ENCODE data around the gene ZNF45.

DNA sequence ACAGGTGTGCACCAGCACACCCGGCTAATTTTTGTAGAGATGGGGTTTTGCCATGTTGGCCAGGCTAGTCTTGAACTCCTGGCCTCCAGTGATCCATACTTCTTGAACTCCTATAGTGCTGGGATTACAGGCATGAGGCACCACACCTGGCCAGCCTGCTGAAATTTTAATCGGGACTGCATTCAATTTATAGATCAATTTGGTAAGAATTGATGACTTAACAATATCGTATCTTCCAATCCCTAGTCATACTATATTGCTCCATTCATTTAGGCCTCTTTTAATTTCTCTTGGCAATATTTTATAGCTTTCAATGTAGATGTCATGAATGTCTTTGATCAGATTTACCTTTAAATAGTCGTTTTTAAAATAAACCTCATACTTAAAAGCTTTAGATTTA, 5.6 kb upstream of the ZNF45 start:
- TF ChIP-seq JUN (IDR thresholded peaks at IDR 0.05; ENCODE audit: borderline replicate concordance, insufficient read depth, insufficient read length, low read depth) (no peak), EZH2 (IDR thresholded peaks at IDR 0.05; ENCODE audit: borderline replicate concordance, low read depth, low read length, severe bottlenecking) (no peak), CTCF (IDR thresholded peaks at IDR 0.05; ENCODE audit: extremely low read depth in 1 of 2, insufficient read depth in 1 of 2, low read depth in 1 of 2, low read length in 2 of 2) (no peak), POLR2AphosphoS5 (IDR thresholded peaks at IDR 0.05; ENCODE audit: insufficient read depth, low read depth, low read length) (no peak), POLR2A (IDR thresholded peaks at IDR 0.05; ENCODE audit: low read depth, low read length) (no peak)
- TF ChIP-seq, protein P1, sequence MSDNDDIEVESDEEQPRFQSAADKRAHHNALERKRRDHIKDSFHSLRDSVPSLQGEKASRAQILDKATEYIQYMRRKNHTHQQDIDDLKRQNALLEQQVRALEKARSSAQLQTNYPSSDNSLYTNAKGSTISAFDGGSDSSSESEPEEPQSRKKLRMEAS (IDR thresholded peaks at IDR 0.05; ENCODE audit: insufficient read depth, insufficient read length): no peak
